GM23248 (cell line): ENCODE measurements around the gene SLC7A10.

Experiments used
- EZH2 ChIP-seq: fragments of 200-600 bp; sonication (generic); IDR thresholded peaks from 2 replicates; pipeline ENCODE4 v1.6.1; 2018; ENCODE audit warnings: antibody characterized with exemption, mild to moderate bottlenecking; ENCODE audit not compliant: insufficient read depth, poor library complexity, severe bottlenecking
- EZH2phosphoT487 ChIP-seq: fragments of 200-600 bp; sonication (generic); IDR thresholded peaks from 2 replicates; pipeline ENCODE4 v1.6.1; 2018; ENCODE audit warnings: antibody characterized with exemption, moderate library complexity, mild to moderate bottlenecking, low read depth; ENCODE audit not compliant: insufficient read depth

- no peak for TF ChIP-seq EZH2phosphoT487
- TF ChIP-seq EZH2 = no peak
These were observed 38.5 kb downstream of the SLC7A10 start for GRCh38 chr19:33187183-33187540.
